AML-193 (cell line): ENCODE results near the gene MTM1.

Experiments
- DNase-seq, 2 experiments: peaks; one replicate each; lab custom pipeline; 2025; lab: John Stamatoyannopoulos, UW

The MTM1 gene

DNA sequence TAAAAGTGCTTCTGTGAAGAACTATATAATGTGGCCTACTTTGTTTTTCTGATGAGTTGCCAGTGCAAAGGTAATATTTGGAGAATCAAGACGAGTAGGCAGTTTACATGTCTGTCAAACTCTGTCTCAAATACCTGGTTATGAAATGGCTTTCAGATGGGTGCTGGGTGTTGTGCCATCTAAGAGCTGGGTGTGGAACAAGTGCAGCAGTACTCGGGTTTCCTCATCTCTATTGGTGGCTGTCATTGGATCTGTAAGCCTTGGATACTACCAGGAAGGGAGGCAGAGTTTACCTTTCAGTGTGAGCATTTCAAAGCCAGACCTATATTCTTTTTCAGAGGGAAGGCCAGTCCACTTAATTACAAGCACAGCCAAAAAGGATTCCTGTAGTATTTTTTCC is 37.2 kb downstream of the MTM1 start:
- no peak for DNase-seq

DNA sequence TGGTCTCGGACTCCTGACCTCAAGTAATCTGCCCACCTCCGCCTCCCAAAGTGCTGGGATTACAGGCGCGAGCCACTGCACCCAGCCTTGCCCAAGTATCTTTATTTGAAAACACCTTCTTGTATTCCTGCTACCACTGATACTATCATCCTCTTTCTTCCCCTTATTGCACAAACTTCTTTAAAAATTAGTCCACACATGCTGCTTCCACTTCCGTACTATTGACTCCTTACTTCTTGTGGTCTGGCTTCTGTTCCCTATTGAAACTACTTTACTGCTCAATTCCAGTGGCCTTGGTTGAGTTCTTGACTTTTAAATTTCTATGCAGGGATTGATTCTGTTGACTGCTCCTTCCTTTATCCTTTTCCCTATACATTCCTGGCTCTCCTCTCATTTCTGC is 38.8 kb downstream of the MTM1 start:
- peak; percentile 75 for DNase-seq

DNA sequence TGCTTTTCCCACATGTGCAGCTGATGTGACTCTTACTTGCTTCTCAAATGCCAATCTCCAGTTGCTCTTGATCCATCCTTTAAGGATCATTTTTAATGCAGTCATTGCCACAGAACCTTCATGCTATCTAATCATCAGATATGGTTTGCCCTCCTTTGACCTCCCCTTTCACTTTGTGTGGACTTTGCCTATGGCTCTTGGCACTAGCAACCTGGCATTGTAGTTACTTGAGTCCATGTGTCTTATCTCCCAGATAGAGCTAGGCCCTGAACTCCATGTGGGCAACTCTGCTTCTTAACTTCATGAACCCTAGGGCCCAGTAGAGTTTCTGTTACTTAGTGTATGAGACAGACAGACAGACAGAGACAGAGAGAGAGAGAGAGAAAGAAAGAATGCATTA is 41.6 kb downstream of the MTM1 start:
- DNase-seq: no peak

DNA sequence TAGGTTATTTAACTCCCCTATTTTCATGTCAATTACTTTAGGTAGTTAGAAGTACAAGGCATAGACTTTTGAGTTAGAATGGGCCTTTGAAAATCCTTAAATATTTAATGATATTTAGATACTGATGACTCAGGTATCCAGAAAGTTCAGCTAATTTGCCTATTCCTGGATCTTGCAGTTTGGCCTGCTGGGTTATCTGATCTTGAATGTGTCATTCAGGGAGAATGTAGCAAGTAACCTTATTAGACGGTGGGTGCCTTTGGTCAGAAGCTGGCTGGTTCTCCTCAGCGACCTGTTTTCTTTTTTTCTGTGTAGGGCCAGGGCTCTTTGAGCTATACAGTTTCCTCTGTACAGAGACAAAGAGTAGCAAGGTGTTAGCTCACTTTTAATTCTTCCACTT is 42.0 kb downstream of the MTM1 start:
- no peak for DNase-seq

DNA sequence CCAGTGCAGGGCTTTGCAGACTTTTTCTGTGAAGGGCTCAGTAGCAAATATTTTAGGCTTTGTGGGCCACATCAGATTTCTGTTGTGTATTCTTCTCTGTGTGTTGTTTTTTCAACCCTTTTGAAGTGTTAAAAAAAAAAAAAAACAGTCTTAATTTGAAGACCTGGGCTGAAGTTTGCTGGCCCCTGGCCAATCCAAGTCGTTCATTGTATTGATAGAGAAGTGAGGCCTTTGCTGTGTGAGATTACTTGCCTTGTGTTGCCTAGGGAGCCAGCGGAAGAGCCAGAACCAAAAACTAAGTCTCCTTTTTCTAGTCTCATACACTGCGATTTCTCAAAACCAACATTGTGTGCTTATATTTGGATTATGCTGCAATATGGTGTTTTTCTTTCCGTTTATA is 46.9 kb downstream of the MTM1 start:
- no peak for DNase-seq

DNA sequence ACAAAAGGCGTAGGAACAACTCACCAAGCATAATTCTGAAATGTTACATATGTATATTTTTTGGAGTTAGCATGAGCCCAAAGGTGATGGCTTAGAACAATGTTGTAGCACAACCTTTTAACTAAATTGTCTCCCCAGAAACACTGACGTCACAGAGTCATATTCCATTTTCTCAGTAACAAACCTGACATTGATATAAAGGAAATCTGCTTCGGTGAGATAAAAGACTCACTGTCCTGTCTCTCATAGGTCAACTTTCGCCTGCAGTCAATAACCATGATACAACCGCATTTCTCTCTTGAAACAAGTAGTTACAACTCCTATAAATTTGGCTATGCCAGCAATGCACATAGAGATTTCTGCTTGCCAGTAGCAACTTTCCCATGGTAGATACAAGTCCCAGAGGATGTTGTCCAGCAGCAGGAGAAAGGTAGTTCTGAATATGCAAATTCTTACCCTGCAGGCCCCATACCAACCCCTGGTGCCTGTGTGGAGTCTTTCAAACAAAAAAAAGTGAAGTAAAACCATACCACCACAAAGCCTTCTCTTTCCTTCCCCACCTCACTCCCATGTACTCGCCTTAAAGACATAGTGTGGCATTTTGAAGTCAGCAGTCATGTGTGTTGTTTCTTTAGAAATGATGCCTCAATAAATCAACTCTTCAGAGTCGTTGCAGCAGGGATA is 47.9 kb downstream of the MTM1 start:
- no peak for DNase-seq

DNA sequence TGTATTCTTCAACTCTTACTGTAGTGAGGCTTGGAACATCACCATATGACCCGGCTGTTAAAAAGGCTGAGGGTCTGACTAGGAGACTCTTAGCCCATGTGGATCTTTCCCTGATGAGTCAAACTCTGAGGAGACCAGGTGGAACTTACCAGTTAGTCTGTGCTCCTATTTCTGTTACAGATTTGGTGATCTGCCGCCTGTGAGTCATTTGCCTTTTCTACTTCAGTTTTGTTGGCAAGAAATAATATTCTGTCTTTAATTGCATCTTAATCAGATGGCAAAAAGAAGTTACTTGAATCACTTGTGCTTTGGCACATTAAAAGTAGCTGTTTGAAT is 48.4 kb downstream of the MTM1 start:
- DNase-seq: no peak

DNA sequence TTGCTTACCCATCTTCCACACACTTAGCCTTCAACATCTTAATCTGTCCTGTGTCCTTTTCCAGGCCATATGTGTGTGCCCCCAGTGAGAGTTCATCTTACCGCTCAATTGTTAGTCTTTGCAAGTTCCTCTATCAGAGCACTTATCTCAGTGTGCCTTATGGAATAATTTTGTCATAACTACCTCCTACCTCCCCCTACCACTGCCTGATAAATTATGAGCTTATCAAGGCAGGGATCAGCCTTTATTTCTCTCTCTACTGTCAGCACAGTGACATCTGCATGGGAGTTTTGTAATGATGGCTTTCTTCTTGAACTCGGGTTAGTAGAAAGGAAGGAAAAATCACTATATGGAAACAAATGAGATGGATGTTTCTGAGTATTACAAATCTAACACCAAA is 53.2 kb downstream of the MTM1 start:
- no peak for DNase-seq

DNA sequence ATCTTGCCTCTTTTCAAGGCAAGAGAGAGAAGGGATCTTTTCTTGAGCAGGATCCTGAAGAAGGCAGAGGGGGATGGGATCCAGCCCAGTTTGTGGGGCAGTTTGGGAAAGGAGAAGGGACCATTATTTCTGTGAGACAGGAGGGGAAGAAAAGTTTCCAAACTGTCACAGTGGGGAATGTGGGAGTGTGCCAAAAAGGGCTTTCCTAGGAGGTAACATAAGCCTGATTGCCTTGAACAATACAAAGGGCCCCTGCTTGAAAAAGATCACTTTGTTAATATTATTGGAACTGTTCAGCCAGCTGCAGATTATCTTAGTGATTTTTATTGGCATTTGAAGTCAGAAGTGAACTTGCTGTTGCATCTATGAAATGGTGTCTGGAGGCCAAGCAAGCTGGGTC is 55.2 kb downstream of the MTM1 start:
- no peak for DNase-seq

DNA sequence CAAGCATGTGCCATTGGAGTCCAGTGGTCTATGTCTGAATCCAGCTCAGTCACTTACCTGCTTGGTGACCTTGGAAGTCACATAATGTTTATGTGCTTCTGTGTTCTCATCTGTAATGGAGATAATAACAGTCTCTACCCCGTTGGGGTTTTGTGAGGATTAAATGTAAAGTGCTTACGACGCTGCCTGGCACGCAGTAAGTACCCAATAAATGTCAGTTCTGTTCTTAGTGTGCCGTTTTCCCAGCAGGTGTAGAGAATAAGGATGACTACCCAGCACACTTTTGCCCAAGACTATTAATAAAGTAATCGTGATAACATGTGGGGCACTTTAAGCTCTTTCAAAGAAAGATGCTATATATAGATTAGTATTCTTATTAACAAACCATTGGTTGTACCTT is 56.7 kb downstream of the MTM1 start:
- DNase-seq: no peak

DNA sequence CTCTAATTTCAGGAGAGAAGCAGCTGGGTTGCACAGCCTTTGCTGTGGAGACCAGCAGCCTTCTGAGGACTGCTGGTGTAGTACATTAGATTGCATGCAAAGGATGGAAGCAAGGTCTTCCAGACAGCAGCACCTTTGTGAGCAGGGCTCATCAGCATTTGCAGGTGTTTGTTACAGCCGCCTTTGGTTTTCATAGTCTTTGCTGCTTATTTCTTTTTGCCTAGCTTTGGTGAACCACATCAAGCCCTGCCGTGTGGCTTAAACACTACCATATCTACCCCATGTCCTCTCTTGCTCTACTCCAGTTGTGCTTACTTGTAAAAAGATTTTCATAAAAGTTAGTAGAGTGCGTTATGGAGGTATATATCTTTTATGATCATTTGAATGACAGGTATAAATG is 57.5 kb downstream of the MTM1 start:
- DNase-seq: no peak

DNA sequence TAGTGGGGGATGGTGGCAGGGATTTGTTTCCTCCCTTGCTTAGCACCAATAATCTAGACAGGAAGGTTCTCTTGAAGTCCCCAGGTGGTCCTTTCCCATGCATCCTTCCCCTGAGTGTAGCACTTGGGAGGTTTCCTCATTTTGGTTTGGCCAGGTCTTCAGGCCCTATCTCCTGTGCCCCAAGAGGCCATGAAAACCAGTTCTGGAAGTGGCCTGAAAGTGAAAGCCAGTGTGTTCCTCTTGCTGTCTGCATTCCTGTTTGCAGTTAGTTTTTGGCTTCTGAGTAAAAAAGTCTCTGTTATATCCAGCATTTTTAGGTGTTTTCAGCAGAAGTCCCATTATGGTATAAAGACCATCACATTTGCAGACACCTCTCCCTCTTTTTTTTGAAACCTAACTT is 59.5 kb downstream of the MTM1 start:
- DNase-seq: no peak

DNA sequence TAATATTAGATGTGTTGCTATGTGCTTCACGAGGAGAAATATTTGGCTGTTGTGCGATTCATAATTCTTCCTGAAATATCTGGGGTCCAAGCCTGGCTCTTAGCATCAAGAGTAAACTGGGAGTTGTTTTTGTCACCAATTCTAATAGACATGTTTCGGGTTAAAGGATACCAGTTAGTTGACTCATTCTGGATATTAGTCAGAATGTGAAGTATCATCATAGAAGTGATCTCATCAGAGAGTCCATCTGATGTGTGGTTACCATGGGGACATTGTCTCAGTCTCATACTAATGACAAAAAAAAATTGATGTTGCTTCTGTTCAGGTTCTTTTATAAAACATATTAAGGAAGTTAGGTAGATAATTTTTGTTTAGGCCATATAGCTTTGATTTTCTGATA is 67.5 kb downstream of the MTM1 start:
- DNase-seq: no peak

DNA sequence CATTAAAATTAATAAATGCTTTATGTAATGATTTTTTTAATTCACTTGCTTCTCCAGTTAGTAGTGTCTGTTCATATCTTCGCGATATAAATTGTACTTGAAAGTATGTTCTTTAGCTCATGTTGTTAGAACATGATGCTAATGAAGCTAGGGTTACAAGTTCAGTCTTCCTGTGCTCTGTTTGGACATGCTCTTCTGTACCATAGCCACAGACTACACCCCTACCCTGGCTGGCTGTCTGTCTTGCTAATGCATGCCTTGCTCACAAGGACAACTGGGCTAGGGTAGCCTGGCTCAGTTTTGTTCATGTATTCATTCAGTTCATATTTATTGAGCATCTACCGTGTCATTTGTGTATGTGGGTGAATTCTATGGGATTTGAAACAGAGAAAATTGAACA is 74.0 kb downstream of the MTM1 start:
- no peak for DNase-seq

DNA sequence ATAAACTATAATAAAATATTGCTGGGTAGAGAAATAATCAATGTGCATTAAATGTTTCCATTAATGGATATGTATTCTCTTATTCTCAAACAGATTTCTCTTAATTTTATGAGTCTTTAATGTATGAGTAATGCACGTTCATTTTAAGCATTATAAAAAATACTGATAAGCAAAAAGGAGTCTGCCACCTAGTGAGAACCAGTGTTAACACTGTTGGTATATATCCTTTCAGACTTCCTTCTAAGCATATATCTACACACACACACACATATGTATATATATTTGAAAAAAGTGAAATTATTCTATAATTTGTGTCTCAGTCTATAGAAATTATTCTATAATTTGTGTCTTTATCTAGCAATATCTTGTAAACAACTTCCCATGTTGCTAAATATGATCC is 74.8 kb downstream of the MTM1 start:
- DNase-seq: no peak

DNA sequence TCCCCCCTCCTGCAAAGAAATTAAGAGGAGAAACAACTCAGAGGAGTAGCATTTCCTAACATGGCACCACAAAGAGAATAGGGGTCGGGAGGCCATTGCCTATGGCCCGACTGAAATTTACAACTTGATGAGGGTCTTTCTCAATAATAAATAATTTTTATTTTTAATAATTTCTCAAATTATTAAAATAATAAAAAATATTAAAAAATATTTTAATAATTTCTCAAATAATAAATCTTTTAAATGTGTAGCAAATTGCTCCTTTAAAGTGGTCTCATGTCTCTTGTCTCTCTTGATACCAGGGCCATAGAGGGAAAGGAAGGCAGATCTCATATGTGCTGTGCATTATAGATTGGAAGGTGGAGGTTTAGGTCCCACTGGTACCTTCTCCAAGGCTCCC is 75.5 kb downstream of the MTM1 start:
- DNase-seq: no peak

DNA sequence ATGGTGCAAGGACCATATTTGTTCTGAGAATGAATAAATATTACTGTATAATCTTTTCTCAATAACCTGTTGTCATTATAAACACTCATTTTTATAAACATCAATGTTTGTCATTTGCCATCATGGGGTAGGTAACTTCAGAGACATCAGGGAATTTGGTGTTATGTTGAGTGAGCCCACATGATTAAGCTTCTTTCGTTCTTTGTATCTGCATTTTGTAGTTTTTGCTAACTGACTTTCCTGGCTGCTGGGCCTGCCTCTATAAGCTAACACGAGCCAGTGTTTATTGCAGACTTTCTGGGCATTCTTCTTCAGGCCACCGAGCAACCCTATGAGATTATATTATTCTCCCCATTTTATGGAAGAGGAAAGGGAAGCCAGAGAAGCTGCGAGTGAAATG is 76.0 kb downstream of the MTM1 start:
- DNase-seq: no peak

DNA sequence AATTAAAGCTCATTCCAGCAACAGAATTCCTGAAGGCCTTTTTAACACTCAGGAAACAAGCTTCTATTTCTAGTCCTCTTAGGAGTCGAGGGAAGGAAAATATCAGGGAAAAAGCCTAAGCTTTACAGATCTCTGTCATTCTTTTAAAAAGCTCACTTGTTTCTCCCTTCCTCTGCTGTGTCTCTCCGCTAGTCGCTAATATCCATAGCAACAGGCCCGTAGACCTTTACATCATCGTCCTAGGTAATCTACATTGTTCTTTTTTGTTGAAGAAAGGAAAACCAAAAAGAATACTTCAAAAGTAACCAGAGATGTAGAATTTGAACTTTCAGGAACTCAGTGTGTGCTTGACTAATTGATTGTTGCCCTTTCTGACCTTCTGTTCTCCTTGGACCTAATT is 78.9 kb downstream of the MTM1 start:
- DNase-seq: no peak

DNA sequence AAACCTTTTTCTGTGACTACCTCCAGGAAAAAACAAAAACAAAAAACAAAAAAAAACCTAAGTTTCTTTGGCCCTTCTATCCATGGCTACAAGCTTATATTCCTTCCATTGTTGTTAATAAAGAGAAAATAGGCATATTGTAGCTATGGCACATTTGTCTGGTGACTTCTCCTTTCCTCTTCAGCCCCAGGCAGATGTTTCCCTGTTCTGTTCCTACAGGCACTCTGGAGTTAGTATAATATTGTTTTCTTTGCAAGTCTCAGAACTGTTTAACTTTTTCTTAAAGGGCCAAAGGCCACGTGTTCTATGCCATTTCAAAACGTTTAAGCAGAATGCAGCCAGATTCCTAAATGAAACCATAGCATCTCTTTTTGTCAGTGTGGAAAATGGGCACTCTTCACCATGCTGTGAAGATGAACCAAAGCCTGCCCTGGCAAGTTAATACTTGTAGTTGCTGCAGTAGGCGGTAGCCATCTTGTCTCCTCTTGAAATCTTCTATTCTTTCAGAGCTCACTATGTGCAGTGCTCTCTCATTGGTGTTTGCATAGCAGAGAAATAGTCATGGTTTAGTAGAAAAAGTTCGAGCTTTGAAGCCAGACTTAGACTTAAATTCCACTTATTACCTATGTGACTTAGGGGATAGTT is 80.0 kb downstream of the MTM1 start:
- DNase-seq: no peak

DNA sequence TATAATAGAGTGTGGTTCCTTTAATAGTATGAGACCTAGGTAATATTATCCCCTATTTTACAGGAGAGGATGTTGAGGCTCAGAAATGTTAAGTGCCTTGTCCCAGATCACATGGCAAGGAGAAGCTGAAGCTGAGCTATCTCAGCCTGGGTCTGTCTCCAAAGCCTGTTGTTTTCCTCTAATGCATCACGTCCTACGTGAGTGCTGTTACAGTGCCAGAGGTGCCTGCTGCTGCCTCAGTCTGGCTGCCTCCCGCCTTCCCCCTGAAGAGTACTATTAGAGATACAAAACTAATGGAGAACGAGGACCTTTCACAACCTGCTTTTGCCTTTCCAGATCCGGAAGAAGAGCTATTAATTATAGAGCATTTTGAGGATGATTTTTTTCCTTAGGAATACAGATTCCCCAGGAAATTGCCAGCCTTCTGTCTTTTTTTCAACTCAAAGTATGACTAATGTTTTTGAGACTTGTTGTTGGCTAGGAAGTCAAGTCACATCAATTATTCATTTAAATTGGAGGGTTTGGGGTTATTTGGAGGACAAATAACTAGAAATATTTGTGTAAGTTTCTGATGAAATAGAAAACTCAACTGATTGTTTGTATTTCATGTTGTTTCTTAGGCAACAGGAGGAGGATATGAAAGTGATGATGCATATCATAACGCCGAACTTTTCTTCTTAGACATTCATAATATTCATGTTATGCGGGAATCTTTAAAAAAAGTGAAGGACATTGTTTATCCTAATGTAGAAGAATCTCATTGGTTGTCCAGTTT is 80.9 kb downstream of the MTM1 start:
- DNase-seq: no peak

DNA sequence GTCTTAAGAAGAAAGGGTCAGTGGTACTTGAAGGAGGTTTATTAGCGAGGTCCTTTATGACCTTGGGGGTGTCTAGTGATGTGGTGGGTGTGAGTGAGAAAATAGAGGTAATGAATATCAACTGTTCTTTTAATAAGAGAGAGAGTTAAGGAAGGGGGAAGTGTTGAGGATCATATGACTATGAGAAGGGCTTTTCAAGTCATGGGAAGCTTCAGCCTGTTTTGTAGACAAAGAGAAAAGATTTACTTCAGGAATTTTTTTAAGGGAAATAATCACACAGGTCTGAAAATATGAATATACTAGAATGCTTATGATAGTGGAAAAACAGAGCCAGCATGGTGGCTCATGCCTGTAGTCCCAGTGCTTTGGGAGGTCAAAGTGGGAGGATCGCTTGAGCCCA is 83.5 kb downstream of the MTM1 start:
- no peak for DNase-seq

DNA sequence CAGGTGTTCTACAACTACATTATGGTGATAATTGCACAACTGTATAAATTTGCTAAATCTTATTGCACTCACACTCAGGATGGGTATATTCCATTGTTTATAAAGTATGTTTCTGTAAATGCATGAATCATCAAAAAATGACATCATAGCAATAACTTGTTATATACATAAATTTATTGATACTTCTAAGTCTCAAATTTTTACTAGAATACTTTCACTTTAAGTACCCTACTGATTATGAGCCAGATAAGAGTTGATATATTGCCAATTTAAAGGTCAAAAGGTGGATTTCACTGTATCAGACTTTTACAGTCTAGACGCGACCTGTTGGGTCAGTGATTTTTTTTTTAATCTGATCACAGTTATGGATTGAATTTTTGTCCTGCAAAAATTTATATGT is 87.4 kb downstream of the MTM1 start:
- DNase-seq: no peak

DNA sequence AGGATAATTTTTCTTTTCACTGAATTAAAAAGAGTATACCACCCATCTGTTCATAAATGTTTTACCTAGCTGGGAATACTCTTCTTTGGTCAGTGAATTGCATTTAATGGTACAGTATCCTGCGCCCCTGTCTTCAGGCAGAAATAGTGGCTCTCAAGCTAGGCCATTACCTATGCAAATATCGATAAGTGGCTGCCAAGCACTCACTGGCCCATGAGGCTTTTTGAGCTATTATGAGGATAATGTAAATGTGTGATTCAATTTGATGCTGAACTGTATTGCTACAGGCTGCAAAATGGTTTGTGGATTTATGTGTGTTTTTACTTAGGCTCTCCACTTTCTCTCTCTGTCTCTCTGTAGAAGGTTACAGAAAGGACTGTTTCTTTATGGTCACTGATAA is 94.7 kb downstream of the MTM1 start:
- no peak for DNase-seq

DNA sequence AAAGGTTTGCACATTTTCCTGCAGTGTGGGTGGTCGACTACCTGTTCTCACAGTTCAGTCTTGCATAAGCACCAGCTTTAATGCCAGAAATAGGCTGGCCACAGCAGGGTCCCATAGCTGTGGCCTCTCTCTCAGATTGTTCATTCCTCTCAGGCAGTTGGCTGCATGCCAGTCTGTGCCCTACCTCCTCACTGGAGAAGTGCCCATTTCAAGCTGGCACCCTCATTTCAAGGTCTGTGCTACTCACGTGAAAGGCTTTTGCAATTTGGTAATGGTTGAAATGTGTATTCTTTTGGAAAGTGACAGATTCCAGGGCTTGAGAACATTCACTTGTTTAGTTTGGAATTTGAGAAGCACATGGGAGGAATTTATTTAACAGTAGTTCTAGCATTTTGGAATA is 95.9 kb downstream of the MTM1 start:
- no peak for DNase-seq
